GM19328 (cell line): ENCODE measurements around the gene EXOC4.

Experiments
- ATAC-seq: cut with Tn5 transposase; IDR thresholded peaks from one replicate; pipeline ENCODE4 v1.9.1; 2021; ENCODE audit warnings: mild to moderate bottlenecking, moderate library complexity; ENCODE audit not compliant: unreplicated experiment

Gene EXOC4

GRCh38 chr7:134084488-134085144, 831.7 kb downstream of the EXOC4 start:
- peak; percentile 60 for ATAC-seq

DNA sequence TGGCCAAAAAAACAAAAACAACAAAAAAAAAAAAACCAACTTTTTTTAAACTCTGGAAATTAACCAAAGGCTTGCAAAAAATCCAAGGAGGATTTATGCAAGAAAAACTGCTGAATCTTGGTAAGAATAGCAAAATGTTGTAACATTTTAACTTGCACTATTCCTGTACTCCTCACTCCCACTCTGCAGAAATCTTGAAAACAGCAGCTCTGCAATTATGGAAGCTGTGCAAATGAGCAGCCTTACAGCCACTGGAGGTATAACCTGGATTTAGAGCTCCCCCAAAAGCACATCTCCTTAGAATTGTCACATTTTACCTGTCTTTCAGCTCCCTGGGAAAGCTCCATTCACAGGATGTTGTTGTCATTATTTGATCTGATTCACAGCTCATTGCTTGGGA, 832.4 kb downstream of the EXOC4 start:
- no peak for ATAC-seq

DNA sequence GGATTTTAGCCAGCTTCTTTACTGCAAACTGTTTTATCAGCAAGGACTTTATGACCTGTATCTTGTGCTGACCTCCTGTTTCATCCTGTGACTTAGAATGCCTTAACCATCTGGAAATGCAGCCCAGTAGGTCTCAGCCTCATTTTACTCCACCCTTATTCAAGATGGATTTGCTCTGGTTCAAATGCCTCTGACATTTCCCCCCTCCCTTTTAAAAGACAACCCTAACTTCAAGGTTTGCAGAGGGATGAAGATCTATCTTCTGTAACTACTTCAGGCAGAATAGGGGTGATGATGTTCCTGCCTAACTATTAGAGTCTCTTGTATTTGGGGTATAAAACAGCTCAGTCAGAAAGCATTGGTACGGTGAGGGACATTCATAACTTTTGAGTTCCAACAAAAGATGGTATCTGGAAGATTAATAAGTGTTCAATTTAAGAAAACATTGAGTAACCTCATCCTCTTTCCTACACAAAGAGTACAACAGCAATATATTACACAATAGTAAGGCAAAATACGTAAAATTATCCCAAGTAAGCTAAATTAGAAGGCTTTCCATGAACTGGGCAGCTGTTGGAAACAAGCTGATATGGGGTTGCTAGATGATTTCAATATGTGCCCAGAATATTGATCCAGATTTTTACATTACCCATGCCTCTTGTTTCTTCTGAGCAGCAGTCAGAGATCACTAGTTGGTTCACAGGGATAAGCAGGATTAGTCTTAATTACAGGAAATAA, 834.3 kb downstream of the EXOC4 start:
- no peak for ATAC-seq

GRCh38 chr7:134088199-134088598, 835.3 kb downstream of the EXOC4 start:
- no peak for ATAC-seq

- no peak for ATAC-seq
These were observed 836.6 kb downstream of the EXOC4 start for GRCh38 chr7:134089446-134089845.

GRCh38 chr7:134098072-134098471, 845.2 kb downstream of the EXOC4 start:
- no peak for ATAC-seq

- no peak for ATAC-seq
These were observed 848.8 kb downstream of the EXOC4 start for GRCh38 chr7:134101716-134102115.

- no peak for ATAC-seq
These were observed 851.3 kb downstream of the EXOC4 start for GRCh38 chr7:134104166-134104565.

- no peak for ATAC-seq
These were observed 853.0 kb downstream of the EXOC4 start for GRCh38 chr7:134105841-134106240.

GRCh38 chr7:134108802-134109201, 855.9 kb downstream of the EXOC4 start:
- ATAC-seq: no peak

DNA sequence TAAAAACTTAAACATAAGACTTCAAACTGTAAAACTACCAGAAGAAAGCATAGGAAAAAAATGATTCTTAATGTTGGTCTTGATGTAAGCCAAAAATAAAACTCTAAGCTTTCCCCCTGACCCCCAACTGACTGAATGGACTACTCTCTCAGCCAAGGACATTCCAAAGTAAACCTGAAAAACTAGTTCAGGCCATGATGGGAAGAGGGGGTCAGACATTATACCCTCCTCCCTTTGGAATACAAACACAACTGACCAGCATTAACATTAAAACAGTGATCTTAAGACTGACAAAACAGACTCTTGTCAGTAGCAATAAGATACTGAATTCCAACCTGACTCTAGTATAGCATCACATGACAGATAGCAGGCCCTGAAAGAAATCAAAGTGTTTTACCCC, 860.8 kb downstream of the EXOC4 start:
- ATAC-seq: no peak

GRCh38 chr7:134114992-134115391, 862.1 kb downstream of the EXOC4 start:
- ATAC-seq: no peak
